ENCODE data around the gene MICAL2.

The MICAL2 gene

DNA sequence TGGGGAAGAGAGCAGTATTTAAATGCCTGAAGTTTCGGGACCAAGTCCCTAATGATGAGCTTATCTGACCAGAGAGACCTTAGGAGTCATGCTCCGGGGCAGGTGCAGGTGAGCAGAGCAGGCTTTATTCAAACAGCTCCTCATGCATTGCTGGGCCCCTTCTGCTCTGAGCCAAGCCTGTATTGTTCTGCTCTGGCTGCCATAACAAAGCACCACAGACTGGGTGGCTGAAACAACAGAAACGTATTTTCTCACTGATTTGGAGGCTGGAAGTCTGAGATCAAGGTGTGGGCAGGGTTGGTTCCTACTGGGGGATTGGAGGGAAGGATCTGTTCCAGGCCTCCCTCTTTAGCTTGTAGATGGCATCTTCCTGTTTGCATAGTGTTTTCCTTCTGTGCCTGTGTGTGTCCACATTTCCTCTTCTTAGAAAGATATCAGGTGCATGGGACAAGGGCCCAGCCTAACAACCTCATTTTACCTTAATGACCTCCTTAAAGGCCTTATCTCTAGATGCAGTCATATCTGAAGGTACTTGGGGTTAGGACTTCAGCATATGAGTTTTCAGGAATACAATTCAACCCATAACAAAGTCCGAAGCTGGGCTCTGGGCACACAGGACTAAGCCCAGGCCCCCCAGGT, 169.9 kb downstream of the MICAL2 start:
- in situ Hi-C loops (cut with MboI; ENCODE audit: low sequenced_read_pairs) = loop anchor here (10.0 kb wide), 1 partner anchor 236 kb away; no protein-coding TSS in a partner anchor

DNA sequence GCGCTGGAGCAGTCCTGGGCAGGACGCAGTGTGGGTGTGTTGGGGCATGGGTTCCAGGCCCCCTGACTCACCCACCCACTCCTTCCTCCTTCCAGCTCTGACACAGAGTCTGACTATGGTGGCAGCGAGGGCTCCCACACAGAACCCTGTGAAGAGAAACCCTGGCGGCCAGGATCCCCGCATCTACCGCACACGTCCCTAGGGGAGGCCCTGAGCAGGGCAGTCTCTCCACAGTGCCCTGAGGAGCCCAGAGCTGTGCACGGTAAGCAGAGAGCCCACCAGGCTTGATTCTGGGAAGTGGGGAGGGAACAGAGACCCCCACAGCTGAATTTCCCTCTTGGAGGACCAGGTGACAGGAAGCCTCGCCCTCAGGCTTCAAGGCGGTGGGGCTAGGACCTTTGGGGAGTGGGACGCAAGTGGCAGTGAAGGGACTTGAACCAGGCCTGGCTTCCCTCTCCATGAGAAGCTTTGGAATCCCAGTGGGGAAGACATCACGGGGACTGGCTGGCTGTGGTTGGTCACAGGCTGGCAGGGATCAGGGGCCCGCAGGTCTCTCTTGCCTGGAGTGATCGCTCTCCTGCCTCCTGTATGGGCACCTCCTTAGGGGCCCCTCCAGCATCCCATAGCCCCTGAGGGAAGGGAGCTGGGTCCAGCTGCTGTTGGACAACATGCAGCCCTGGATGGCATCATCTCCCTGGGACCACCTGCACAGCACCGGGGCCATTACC, 170.6 kb downstream of the MICAL2 start:
- in situ Hi-C loops (cut with MboI; ENCODE audit: low sequenced_read_pairs) = loop anchor here (10.0 kb wide), 1 partner anchor 236 kb away; no protein-coding TSS in a partner anchor

DNA sequence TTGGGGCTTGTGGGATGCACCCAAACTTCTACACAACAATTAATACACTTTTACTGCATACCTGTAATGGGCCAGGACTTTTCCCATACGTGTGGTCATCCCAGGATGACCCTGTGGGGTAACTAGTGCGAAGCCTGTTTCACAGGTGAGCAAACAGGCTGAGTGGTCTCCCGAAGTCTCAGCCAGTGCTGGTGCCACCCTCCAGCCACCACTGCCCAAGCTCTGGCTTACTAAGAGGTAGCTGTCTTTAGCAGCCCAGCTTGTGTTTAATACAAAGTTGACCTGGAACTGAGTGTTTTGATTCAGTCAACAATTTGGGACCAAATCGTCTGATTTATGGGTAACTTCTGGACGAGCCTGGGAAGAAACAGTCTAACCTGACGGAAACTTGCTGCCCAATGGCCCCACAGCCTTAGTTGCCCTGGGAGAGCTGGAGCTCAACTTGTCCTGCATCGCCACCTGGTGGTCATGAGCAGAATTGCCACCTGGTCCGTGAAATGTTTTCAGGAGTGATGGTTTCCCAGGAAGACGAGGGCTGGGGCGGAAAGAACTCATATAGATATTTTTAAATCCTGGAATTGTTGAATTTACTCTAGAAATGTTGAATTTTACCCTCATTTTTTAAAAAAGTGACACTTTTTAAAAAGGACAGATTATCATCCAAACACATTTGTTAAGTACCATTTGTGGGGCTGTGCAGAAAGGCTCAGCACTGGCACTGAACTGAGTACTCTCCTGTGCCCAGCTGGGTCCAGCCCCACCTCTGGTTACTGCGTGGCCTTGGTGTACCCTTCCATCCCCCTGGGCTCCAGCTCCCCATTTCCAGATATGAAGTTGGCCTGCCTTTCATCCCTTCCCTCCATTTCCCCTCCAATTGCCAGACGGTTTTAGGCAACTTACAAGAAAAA, 171.4 kb downstream of the MICAL2 start:
- in situ Hi-C loops (cut with MboI; ENCODE audit: low sequenced_read_pairs) = loop anchor here (10.0 kb wide), 1 partner anchor 237 kb away; no protein-coding TSS in a partner anchor

DNA sequence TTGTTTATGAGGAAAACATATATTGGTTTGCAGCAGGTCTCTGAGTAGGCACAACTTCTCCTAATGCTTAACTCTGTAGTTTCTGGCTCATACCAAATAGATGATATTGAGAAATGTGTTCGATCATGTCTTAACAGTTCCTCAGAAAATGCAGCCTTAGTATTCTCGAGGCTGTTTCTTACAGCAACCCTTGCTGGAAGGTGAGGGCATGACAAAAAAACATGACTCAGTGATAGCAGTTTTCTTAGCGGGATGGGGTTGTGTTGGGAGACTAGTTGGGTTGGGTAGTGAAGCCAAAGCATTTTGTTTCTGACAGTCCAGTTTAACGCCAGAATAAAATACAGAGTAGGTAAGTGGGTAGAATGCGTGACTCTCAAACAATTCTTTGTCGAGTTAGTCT, 172.3 kb downstream of the MICAL2 start:
- in situ Hi-C loops (cut with MboI; ENCODE audit: low sequenced_read_pairs) = loop anchor here (10.0 kb wide), 1 partner anchor 238 kb away; no protein-coding TSS in a partner anchor

DNA sequence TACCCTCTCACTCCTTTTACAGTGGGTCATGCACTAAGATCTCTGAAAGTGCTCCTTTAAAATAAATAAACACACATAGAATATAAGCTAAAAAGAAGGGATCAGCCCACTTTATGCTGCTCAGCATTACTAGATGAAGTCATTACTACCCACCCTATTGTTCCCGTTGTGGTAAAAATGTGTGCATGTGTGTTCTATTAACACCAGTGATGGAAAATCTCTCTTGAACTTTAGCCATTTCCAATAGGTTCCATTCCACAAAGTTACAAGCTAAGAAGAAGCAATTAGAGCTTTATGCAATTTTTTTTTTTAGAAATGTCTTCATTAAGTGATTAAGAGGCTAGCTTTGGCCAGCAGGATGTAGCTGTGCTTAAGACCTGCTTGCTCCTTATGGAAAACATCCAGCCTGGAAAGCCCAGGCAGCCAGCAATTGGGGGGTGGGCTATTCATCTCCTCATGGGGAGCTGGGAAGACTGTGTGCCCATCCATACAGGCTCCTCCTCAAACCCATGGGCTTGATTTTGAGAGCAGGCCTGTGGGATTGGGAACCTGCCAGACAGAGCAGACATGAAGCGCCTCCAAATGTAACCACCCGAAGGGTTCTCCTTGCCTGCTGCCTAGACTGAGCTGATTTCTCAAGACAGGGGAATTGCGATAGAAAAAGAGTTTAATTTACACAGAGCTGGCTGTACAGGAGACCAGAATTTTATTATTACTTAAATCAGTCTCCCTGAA, 174.1 kb downstream of the MICAL2 start:
- in situ Hi-C loops (cut with MboI; ENCODE audit: low sequenced_read_pairs) = loop anchor here (10.0 kb wide), 1 partner anchor 240 kb away; no protein-coding TSS in a partner anchor

DNA sequence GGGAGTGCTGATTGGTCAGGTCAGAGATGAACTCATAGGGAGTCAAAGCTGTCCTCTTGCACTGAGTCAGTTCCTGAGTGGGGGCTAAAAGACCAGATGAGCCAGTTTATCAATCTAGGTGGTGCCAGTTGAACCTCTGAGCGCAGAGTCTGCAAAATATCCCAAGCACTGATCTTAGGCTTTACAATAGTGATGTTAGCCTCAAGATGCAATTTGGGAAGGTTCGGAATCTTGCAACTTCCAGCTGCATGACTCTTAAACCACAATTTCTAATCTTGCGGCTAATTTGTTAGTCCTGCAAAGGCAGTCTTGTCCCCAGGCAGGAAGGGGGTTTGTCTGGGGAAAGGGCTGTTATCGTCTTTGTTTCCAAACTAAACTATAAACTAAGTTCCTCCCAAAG, 174.7 kb downstream of the MICAL2 start:
- in situ Hi-C loops (cut with MboI; ENCODE audit: low sequenced_read_pairs) = loop anchor here (10.0 kb wide), 1 partner anchor 240 kb away; no protein-coding TSS in a partner anchor

DNA sequence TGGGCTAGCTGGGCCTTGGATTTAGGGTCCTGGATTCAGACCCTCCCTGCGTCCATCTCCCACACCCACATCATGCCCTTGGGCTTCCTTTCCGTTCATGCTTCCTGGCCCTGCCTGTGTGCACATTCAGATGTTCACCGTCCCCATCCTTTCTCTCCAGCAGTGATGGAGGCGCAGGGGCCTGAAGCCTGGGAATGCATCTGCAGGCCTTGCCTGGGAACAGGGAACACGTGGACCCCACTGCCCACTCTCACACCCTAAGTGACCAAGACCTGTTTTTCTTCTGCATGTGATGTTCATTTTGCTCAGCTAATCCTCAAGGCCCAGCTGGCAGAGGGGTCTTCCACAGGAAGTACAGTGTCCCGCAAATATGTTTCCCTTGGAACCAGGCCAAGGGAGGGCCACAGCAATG, 175.4 kb downstream of the MICAL2 start:
- in situ Hi-C loops (cut with MboI; ENCODE audit: low sequenced_read_pairs) = loop anchor here (10.0 kb wide), 1 partner anchor 241 kb away; no protein-coding TSS in a partner anchor

DNA sequence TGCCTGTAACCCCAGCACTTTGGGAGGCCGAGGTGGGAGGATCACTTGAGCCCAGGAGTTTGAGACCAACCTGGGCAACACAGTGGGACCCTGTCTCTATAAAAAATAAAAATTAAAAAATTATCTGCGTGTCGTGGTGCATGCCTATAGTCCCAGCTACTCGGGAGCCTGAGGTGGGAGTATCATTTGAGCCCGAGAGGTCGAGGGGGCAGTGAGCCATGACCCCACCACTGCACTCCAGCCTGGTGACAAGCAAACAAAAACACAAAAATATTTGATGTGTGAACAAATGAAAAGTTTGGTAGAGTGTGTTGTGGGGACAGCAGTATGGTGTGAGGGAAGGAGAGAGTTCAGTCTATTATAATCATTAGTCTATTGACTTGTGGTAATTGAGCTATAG, 176.2 kb downstream of the MICAL2 start:
- in situ Hi-C loops (cut with MboI; ENCODE audit: low sequenced_read_pairs) = loop anchor here (10.0 kb wide), 1 partner anchor 242 kb away; no protein-coding TSS in a partner anchor

DNA sequence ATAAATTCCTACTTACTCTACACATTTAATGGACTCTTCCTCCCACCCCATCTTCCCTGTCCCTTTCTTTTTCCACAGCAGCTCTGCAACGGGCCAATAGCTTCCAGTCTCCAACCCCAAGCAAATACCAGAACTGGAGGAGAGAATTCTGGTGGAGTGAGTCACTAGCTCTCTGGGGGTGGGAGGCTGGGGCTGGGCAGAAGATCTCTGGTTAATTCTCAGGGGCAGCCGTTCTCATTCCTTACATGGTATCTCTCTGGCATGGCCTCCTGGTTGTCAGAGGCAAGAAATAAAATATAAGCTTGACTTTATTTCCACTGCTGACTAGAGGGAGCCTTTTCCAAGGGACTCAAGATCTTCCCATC, 176.6 kb downstream of the MICAL2 start:
- in situ Hi-C loops (cut with MboI; ENCODE audit: low sequenced_read_pairs) = loop anchor here (10.0 kb wide), 1 partner anchor 242 kb away; no protein-coding TSS in a partner anchor

DNA sequence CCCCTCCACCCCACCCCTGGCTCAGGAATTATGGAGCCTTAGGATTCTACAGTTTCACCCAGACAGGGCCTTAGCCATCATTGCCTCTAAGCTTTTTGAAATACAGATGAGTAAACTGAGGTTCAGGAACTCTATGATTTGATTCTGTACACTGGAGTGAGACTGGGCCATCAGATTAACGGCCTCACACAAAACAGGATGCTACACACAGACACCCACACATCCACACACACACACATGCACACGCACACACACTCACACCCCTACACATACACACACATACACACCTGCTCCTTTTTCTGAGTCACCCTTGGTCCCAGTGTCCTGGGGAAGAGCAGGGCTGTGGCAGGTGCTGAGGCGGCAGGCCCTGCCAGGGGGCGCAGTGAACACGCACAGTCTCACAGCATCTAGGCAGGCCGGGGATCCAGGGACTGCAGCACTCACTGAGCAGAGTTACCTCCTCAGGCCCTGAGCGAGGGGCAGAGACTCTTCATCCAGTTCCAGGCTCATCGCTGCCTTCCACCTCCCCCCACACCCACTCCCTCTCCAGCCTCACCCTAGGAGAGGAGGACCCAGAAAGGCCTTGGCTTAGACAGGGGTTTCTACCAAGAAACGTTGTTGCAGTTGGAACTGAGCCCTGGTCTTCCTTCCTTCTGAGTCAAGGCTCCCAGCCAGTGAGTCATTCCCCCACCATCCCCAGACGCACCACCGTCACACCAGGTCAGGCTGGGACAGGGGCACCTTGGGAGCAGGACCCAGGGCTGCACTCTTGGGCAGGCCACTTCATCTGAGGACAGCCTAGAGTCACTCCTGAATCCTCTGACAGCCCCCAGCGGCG, 177.2 kb downstream of the MICAL2 start:
- in situ Hi-C loops (cut with MboI; ENCODE audit: low sequenced_read_pairs) = loop anchor here (10.0 kb wide), 1 partner anchor 243 kb away; no protein-coding TSS in a partner anchor

DNA sequence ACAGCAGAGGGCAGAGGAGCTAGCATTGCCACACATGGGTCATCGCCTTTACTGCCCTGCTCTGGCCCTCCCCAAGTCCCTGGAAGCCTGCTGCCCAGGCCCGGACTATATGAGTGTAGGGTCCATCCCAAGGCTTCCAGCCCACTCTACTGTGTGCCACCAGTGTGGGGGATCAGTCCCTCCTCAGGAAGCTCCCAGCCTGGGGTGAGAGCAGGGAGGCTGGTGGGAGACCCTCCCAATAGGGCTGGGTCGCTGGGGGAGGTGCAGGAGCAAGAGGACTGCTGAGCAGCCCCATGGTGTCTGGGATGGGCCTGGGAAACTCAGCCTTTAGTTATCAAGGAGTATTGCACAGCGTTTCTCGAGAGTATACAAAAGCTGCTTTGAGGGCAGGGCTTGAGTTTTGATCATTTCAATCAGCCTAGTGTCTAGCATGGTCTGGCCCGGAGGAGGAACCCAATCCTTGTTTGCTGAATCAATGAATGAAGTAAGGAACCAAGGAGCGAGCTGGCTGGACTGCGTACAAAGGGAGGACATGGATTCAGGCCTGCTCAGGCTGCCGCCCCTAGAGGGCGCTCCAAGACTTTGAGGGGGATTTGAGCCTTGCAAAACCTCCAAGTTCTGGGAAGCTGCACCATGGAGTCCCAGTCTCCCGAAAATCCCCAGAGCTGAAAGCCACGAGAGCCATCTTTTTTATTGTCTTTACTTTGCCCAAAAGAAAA, 178.0 kb downstream of the MICAL2 start:
- in situ Hi-C loops (cut with MboI; ENCODE audit: low sequenced_read_pairs) = loop anchor here (10.0 kb wide), 1 partner anchor 244 kb away; no protein-coding TSS in a partner anchor

DNA sequence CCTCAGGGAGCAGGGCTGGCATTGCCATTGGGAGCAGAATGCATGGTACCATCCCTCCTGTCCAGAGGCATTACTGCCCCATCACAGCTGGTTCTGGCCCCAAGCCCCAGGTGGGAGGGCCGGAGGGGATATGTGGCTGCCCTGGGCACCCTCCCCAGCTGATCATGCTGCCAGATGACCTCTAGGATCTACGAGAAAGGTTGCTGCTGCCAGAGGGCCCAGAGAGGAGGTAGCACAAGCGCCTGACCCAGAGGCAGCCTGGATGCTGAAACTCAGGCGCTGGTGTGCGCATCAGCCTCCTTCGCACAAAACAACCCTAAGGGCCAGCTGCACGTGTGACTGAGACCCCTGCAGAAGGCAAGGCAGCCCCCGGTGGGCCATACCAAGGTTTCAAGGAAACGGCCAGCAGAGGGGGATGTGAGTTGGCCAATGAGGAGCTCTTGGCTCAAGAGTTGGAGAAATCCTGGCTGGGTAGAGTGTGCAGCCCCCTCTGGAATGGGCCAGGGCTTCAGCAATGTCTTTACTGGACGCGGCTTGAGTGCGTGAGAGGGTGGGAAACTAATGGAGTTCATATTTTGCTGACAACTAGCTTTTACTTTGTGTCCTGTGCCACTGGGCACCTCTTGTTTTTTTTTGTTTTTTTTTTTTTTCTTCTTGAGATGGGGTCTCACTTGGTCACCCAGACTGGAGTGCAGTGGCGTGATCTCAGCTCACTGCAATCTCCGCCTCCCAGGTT, 178.7 kb downstream of the MICAL2 start:
- in situ Hi-C loops (cut with MboI; ENCODE audit: low sequenced_read_pairs) = loop anchor here (10.0 kb wide), 1 partner anchor 244 kb away; no protein-coding TSS in a partner anchor

DNA sequence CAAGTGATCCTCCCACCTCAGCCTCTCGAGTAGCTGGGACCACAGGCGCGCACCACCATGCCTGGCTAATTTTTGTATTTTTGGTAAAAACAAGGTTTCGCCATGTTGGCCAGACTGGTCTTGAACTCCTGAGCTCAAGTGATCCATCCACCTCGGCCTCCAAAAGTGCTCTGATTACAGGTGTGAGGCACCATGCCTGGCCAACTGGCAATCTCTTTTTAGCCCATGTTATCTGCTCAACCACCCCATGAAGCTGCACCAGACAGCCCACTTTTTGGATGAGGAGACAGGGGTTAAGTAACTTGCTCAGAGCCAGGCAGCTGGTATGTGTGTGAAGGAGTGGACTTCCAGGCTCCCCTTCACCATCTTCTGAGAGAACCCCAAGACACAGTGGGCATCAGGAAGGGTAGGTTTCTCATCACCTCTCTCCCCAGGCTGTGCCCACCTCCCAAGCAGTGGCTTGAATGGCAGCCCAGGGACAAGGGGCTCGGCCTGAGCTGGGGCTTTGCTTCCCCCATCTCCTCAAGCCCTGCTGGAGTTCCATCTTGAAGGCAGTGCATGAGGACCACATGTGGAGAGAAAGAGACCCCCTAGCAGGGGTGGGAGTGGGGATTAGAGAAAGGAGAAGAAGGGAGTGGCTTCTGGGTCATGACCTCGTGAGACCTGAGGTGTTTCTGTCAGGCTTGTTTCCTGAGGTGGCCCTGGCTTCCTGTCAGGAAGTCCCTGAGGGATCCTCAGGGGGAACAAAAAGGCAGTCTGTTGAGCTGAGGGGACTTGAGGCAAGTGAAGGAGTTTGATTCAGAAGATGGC, 179.5 kb downstream of the MICAL2 start:
- in situ Hi-C loops (cut with MboI; ENCODE audit: low sequenced_read_pairs) = loop anchor here (10.0 kb wide), 1 partner anchor 245 kb away; no protein-coding TSS in a partner anchor

DNA sequence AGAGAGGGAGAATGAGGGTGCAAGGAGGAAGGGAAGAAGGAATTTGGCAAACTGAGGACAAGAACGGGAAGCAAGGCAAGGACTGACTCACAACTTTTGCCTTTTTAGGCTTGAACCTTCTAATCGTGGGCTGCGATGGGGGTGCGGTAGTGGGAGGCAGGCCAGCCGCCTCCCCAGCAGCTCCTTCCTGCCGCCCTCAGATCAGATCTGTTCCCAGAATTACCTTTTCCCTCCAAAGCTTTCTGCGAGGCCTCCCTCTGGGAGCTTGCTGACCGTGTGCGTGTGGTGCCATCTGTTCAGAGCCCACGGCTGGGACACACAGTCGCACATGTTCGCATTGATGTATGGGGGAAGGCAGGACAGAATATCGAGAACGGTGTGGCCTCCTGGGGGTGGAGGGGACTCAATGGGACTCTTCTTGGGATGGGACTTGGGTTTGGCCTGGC, 180.1 kb downstream of the MICAL2 start:
- in situ Hi-C loops (cut with MboI; ENCODE audit: low sequenced_read_pairs) = no loop called here

DNA sequence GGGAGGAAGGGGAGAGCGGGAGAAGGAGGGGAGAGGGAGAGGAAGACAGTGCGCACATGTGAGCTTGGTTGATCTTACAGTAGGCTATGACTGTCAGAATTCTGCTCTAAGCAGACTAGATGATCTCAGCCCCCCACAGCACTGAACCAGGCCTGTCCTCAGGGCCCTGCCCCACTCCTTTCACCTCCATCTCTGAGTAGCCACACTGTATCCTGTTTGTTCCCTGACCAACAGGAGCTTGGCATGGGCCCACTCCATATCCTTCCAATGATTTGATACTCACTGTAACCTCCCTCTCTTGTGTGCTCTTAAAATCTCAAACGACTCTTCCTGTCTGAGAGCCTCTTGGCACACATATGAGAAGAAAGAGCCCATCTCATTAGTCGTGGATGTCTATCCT, 180.9 kb downstream of the MICAL2 start:
- in situ Hi-C loops (cut with MboI; ENCODE audit: low sequenced_read_pairs) = no loop called here

DNA sequence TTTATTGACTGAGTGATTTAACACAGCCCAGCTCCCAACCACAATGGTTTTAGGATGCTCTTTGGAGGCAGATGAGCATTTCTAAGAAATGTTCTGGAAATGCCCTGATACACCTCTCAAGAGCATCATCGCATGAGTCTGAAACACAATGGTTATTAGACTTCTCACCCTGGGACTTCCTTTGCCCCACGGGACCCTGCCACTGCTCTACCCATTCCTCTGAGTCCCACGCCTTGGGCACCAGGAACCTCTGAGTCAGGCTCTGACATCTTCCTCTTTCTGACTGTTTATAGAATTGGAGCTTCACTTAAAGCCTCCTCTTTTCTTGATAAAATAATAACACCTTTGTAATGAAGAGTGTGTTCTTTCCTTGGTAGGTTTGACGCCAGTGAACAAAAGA, 181.4 kb downstream of the MICAL2 start:
- in situ Hi-C loops (cut with MboI; ENCODE audit: low sequenced_read_pairs) = no loop called here

DNA sequence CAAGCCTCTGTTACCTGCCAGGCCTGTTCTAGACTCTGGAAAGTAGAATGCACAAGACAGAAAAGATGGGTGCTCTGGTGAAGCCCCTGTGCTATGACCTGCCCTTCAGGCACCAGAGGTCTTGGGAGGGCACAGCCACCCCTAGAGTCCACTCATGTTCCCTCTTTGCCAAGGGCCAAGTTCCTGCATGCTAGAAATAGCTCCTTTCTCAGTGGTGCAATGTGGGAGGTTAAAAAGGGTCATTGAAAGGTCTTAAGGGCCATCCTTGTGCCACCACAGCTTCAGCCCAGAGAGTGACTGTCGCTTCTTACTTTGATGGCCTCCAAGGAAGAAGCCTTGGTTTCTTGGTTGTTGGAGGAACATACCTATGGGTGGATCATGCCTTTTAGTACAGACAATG, 182.4 kb downstream of the MICAL2 start:
- in situ Hi-C loops (cut with MboI; ENCODE audit: low sequenced_read_pairs) = no loop called here

All from HL-60/S4 treated with retinoic acid at 250 ng/mL for 4 days and 3 days (cell line).